ENCODE results near the gene KCND3.
"Not testable (repeated sequence)": the region's sequence is repeated elsewhere in the genome, so short reads cannot be mapped to it uniquely, and the experiment has no call there.

KCND3 gene

DNA sequence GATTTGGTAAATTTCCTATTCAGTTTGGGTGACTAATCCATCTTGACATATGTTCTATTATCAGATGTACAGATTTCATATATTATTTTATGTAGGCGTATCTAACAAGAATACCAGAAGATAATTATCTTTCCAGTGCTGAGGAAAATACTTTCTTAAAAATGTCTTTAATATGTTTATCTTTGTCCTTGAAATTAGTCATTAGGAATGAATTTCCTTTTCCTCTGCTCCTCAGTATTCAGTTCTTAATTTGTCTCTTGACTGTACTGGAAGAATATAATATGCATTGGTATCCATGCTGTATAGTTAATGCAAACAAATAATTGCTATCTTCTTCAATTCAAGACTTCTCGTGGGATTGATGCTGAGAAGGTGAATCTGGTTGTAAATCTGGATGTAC lies 227.1 kb downstream of the KCND3 start:
- no peak for DNase-seq

- DNase-seq, result no peak
Measured at GRCh38 chr1:111761717-111762116, 227.8 kb downstream of the KCND3 start.

GRCh38 chr1:111758373-111758772 lies 231.1 kb downstream of the KCND3 start:
- no peak for DNase-seq

- DNase-seq, result no peak
Measured at GRCh38 chr1:111756124-111756513, 233.3 kb downstream of the KCND3 start.

DNA sequence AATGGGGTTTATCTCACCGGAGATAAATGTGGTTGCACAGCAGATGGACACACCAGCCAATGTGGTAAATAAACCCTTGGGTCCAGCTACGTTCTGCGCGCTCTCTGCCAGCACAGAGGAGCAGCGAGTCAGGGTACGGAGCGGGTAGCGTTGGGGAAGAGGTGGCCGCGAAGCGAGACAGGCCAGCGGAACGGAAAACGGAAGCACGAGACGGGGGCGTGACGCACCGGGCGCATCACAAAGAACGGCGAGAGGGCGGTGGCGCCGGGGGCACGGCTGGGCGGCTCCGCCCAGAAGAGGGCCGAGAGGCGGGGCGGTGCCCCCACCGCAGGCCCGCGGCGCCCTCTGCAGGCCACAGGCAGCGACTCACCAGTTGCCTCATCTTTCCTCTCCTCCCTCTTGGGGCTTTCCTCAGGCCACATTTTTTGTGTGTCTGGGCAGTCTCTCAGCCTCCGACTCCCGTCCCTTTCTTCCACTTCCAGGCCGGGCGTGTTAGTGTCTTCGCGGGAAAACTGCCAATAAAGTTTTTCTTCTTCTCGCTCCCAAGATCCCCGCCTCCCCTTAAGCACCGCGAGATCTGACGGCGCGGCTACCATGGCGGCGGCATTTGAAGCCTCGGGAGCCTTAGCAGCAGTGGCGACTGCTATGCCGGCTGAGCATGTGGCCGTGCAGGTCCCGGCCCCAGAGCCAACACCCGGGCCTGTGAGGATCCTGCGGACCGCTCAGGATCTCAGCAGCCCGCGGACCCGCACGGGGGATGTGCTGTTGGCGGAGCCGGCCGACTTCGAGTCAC lies 233.9 kb downstream of the KCND3 start, which contains the start of gene DDX20:
Gene DDX20 (plus strand): TSS at position 571 of the 793 bp plus-strand sequence. CDS start 24 bp downstream, at position 595.
- peak; percentile 93 to 94 for DNase-seq

DNA sequence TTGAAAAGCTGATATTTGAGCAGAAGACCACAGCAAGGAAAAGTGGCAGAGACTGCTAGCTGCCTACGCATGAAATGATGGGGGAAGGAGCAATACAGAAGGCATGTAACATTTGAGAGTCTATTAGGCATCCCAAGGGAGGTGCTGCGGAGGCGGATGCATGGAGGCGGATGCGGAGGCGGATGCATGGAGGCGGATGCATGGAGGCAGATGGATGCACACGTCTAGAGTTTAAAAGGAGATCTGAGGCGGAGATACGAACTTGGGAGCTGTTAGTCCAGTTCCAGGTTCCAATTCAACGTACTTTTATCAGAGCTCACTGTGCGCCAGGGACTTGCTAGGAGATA lies 234.5 kb downstream of the KCND3 start:
- DNase-seq, result no peak

DNA sequence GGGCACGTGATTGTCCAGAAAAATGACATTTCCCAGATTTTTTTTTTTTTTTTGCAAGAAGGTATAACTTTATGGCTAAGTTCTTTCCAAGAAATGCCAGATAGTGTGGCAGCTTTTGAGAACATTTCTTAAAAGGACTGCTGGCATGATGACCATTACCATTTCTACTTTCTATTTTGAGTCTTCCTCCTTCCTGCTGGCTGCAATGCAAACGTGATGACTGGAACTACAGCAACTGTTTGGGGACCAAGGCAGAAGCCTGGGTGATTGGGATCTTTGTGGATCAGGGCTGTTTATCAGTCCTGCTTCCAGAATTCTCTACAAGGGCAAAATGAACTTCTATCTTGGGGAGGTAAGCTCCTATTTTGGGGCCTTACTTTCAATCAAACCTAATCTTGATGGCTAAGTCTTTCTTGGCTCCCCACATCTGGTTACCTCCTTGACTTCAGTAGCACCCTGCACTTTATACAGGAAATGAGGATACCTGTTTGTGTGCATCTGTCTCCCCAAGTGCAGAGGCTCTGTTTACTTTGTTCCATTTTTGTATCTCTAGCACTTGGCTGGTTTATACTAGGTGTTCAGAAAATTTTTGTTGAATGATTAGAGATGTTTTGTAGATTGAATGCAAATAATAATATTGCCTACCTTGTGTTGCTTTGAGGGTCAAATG lies 237.4 kb downstream of the KCND3 start:
- DNase-seq, result no peak

DNA sequence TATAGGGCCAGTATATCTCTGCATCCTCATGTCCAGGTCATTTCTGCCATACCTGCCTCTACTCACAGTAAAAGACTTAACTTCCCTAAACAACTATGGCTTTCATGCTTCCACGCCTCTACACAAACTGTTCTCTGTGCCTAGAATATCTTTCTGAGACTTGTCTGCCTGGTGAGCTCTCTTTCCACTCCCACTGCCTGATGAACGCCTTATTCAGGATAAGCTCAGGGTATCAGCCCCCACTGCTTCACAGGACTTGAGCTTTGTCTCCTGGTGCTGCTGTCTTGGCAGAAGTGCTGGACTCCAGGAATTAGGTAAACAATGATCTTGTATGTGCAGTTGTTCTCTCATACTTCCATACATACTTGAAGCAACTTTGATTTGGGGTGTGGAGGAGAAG lies 238.6 kb downstream of the KCND3 start:
- no peak for DNase-seq

GRCh38 chr1:111749628-111750027 lies 239.8 kb downstream of the KCND3 start:
- DNase-seq, result no peak

- DNase-seq, result no peak
Measured at GRCh38 chr1:111747947-111748346, 241.5 kb downstream of the KCND3 start.

- peak; percentile 72 to 77 for DNase-seq
Measured at GRCh38 chr1:111747282-111747734, 242.2 kb downstream of the KCND3 start.

DNA sequence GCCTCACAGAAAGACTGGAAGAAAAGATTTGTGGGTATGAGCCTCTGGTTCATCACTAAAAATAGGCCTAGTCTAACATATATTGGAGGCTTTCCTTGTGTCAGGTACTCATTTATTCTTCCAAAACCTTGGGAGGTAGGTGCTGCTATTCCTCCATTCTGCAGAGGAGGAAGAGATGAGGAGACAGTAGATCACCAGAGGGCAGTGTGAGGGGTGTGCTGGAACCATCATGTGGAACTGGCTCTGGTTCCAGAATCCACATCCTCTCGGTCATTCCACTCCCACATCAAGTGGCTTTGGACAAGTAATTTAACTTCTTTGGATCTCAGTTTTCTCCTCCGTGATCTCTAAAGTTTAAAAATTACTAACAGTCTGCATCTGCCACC lies 242.9 kb downstream of the KCND3 start:
- no peak for DNase-seq

- DNase-seq, result no peak
Measured at GRCh38 chr1:111745675-111746613, 243.5 kb downstream of the KCND3 start.

DNA sequence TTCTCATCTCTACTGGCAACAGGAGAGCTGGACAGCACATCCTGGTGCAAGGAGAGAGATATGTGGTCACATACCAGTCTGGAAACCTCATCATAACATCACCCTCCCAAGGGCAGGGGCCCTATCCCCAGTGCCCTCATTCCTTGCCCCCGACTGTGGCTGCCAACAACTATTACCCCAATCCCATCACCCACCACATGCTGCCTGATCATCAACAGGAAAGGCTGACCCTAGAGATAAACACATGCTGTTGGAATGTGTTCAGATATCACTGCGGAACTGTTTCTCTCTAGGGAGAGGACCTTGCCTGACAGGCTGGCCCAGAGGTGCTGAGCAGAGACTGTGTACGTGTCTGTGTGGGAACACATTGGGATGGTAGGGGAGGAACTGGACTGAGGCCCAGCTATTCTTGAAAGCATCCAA lies 245.8 kb downstream of the KCND3 start:
- DNase-seq, result no peak

DNA sequence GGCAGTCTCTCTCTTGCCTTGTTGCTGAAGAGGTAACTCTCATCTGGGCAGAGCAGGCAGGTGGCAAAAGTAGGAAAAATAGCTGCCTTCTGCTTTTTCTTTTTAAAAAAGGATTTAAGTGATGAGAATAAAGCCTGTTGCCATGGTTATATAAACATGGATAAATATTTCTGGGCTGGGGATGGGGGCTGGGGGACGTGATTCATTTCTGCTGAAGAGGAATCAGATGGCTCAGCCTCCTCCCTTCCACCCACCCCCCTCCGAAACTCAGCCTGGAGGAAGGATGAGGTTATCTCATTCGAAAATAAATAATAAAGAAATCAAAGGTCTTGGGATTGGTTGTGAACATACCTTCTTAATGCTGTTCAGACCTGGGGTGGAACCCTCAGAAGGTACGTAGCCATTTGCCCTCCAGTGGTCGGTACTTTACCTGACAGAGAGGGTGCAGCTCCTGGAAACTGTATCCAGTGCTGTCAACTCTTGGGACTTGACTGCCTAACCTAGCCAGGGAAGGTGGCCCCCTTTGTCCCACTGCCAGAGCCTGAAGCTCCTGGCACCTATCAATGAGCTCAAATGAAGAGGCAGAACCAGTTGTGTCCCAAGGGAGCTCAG lies 246.4 kb downstream of the KCND3 start:
- no peak for DNase-seq

GRCh38 chr1:111742292-111742691 lies 247.2 kb downstream of the KCND3 start:
- not testable (repeated sequence) for DNase-seq

DNA sequence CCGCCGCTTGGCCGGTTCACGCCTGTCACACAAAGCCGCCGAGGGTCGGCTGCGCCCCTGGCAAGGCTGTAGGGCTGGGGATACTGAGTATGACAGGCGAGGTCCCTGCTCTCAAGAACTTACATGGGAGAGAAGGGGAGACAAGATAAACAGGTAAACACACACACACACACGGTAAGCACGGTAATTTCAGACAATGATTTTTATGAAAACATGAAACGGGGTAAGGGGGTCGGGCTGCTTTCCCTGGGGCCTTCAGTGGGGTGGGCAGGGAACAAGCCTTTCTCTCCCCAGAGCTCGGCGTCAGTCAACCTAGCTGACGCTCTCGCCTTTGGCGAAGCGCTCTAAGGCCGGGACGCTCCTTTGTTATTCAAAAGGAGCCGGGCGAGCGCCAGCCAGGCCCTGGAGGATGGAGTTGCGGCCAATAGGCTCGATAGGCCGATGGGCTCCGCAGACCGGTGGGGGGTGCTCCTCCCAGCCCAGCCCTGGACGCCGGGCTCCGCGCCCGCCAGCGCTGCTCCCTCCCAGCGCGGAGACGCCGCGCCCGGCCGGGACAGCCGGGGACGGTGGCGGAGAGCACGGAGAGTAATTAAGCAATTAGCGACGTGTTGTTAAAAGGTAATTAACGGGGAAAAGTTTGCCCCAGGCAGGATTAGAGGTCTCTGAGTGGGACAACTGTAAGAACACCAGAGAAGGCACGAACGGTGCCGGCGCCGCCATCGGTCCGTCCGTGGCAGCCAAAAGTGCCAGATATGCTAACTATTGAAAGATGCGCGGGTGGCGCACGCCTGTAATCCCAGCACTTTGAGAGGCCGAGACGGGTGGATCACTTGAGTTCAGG lies 249.3 kb downstream of the KCND3 start:
- peak in 1 of 2 donors; percentile 19 for DNase-seq

DNA sequence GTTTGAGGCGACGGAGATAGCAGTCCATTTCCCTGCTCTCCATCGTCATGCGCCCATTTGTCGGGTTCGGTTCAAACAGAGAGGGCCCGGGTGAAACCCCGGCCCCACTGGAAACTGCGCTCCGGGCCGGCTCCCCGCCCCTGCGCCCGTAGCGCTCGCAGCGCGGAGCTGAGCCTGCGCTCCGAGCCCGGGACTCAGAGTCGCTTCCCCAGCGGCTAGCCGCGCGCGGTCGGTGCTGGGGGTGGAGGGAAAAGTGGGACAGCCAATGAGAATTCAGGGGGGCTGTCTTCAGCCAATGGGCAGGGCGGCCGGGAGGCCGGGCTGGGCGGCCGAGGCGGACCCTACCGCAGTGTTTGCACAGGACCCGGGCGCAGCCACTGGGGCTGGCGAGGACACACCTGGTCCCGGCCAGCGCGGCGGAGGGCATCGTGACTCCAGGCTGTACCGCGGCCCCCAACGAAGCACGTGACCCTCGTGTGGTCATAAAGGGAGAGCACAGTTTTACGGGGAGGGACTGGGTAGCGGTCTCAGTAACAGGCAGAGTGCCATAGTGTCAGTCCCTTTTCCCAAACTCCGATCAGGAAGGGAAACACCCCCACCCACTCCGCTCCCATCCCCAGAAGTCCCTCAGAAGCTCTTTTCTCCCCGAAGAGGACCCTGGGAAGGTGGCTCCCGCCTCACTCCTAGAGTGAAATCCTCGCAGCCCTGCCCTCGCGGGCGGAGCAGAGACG lies 250.1 kb downstream of the KCND3 start, which contains the start of gene INKA2:
Gene INKA2 (minus strand): TSS at position 202 of the 731 bp plus-strand sequence. CDS start 153 bp downstream, at position 49.
- DNase-seq, result peak; percentile 78

- DNase-seq, result peak; percentile 47 to 49
Measured at GRCh38 chr1:111738436-111739193, 250.9 kb downstream of the KCND3 start.

DNA sequence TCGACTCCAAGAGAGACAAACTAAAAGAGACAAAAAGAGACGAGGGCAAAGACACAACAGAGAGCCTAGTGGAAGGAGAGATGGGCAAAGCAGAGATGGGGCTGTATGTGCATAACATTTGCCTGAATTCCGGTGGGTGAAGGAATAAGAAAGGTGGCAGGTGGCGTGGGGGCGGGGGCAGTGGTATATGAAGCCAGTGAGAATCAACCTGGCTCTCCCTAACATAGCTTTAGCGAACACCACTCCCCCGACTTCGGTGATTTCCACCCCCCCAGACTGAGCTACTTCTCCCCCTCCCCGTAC lies 251.4 kb downstream of the KCND3 start:
- no peak for DNase-seq
